Upper lobe of left lung (tissue), 4 donors: ENCODE results near the gene SLC22A3.

Source experiments
- POLR2AphosphoS5 ChIP-seq, 2 donors: sonication (generic); formaldehyde crosslinking; IDR thresholded peaks; one replicate each; pipeline ENCODE4 v1.5.1; 2017; ENCODE audit warnings: antibody characterized with exemption in 2 of 2
- TF ChIP-seq, protein P1 (sequence below), 6 experiments: fragments of 450-650 bp in 4 of 6; fragments of 200-600 bp in 2 of 6; sonication (generic) in 2 of 6; IDR thresholded peaks; one replicate each; pipeline ENCODE4 v1.5.1; 2016 to 2019; ENCODE audit warnings: antibody characterized with exemption in 6 of 6

DNA sequence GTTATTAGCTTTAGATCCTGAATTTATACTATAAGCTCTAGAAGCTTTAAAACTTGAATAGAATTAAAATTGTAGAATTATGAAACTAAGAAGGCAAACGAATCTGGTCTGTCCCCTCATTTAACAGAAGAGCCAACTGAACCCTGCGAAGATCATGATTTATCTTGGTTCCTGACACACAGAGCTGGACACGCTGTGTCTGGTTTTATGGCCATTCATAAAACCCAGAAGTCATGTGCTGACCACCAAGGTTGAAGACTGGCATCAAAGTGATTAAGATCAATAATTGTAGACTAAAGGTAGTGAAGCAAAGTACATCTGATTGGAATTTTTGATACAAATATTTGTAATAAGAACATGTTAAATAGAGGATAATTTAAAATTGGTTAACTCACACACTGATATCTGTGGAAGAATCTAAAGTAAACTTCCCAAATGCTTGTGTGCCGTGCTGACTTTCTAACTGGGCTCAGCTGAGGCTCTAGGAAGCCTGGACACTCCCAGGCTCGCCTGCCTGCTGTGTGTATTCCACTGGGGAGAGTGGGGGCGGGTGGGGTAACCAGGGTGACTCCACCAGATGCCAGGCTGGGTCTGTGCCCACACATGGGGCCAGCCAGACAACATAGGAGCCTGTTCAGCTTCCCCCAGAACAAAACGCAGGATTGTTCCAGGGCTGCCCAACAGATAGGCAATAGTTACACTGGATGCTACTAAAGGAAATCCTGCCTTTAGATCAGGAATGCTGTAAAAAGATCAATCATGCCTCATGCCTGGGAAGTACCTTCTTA is 42.1 kb upstream of the SLC22A3 start:
- TF ChIP-seq, protein P1, sequence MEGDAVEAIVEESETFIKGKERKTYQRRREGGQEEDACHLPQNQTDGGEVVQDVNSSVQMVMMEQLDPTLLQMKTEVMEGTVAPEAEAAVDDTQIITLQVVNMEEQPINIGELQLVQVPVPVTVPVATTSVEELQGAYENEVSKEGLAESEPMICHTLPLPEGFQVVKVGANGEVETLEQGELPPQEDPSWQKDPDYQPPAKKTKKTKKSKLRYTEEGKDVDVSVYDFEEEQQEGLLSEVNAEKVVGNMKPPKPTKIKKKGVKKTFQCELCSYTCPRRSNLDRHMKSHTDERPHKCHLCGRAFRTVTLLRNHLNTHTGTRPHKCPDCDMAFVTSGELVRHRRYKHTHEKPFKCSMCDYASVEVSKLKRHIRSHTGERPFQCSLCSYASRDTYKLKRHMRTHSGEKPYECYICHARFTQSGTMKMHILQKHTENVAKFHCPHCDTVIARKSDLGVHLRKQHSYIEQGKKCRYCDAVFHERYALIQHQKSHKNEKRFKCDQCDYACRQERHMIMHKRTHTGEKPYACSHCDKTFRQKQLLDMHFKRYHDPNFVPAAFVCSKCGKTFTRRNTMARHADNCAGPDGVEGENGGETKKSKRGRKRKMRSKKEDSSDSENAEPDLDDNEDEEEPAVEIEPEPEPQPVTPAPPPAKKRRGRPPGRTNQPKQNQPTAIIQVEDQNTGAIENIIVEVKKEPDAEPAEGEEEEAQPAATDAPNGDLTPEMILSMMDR (IDR thresholded peaks at IDR 0.05): no peak
- TF ChIP-seq POLR2AphosphoS5 (IDR thresholded peaks at IDR 0.05): no peak
